Nucleus accumbens (tissue), 56 donors: Measurements from ENCODE around the gene CPEB4.

ENCODE experiments used
- DNase-seq, 56 donors: peaks; one replicate each; lab custom pipeline; 2025; lab: John Stamatoyannopoulos, UW

Gene CPEB4

GRCh38 chr5:173858670-173859407, 29.3 kb upstream of the CPEB4 start:
- DNase-seq: no peak

GRCh38 chr5:173859408-173860159, 28.6 kb upstream of the CPEB4 start:
- DNase-seq: no peak

- no peak for DNase-seq
Measured at GRCh38 chr5:173862047-173862477, 26.1 kb upstream of the CPEB4 start.

- DNase-seq: no peak
Measured at GRCh38 chr5:173863359-173863758, 24.8 kb upstream of the CPEB4 start.

GRCh38 chr5:173864126-173865050, 23.8 kb upstream of the CPEB4 start:
- DNase-seq: peak in 3 of 56 donors; percentile 15 to 28 (median 20)

- DNase-seq: peak in 55 of 56 donors; percentile 43 to 97 (median 88)
Measured at GRCh38 chr5:173866243-173866857, 21.8 kb upstream of the CPEB4 start.

GRCh38 chr5:173866858-173867679, 21.1 kb upstream of the CPEB4 start:
- peak in 53 of 56 donors; percentile 9 to 89 (median 71) for DNase-seq

- no peak for DNase-seq
Measured at GRCh38 chr5:173868096-173868880, 19.9 kb upstream of the CPEB4 start.

GRCh38 chr5:173869316-173869715, 18.8 kb upstream of the CPEB4 start:
- DNase-seq: peak in 49 of 56 donors; percentile 20 to 89 (median 69)

GRCh38 chr5:173872957-173873305, 15.2 kb upstream of the CPEB4 start:
- peak in 1 of 56 donors; percentile 18 for DNase-seq

GRCh38 chr5:173873306-173873922, 14.7 kb upstream of the CPEB4 start:
- DNase-seq: no peak

GRCh38 chr5:173875189-173875588, 13.0 kb upstream of the CPEB4 start:
- no peak for DNase-seq

- DNase-seq: peak in 3 of 56 donors; percentile 11 to 30 (median 16)
Measured at GRCh38 chr5:173878224-173878967, 9.8 kb upstream of the CPEB4 start.

GRCh38 chr5:173880306-173880985, 7.7 kb upstream of the CPEB4 start:
- no peak for DNase-seq

GRCh38 chr5:173881811-173882575, 6.2 kb upstream of the CPEB4 start:
- no peak for DNase-seq

GRCh38 chr5:173882632-173883031, 5.5 kb upstream of the CPEB4 start:
- DNase-seq: no peak
